ENCODE results near the gene TMOD3.

GRCh38 chr15:51861557-51862359 is 32.3 kb downstream of the TMOD3 start:
- TF ChIP-seq CTCF (IDR thresholded peaks at IDR 0.05) (no peak), ZFX (IDR thresholded peaks at IDR 0.05; ENCODE audit: borderline replicate concordance) (no peak)
